T-helper 1 cell treated with Interleukin-12 subunit alpha and Interleukin-12 subunit beta and Interleukin-4 antibody, amounts not matched to agents 30 μg/mL and 1 μg/mL, for 36 hours (primary cell): ENCODE data around the gene RETN.
"Not testable (repeated sequence)": the region's sequence is repeated elsewhere in the genome, so short reads cannot be mapped to it uniquely, and the experiment has no call there.

ENCODE experiments used
- H3K27ac Mint-ChIP-seq: one replicate; pipeline ENCODE4 v1.8.0; 2021; ENCODE audit warnings: mild to moderate bottlenecking, mixed read lengths
- H3K27me3 Mint-ChIP-seq: one replicate; pipeline ENCODE4 v1.8.0; 2021; ENCODE audit warnings: low read depth, mixed read lengths
- H3K36me3 Mint-ChIP-seq: one replicate; pipeline ENCODE4 v1.8.0; 2021; ENCODE audit warnings: low read depth, mixed read lengths
- H3K4me1 Mint-ChIP-seq: one replicate; pipeline ENCODE4 v1.8.0; 2021; ENCODE audit warnings: low read depth, mixed read lengths
- H3K4me3 Mint-ChIP-seq: one replicate; pipeline ENCODE4 v1.8.0; 2021; ENCODE audit warnings: mild to moderate bottlenecking, moderate library complexity, mixed read lengths
- H3K9me3 Mint-ChIP-seq: one replicate; pipeline ENCODE4 v1.8.0; 2021; ENCODE audit warnings: mixed read lengths

RETN gene

DNA sequence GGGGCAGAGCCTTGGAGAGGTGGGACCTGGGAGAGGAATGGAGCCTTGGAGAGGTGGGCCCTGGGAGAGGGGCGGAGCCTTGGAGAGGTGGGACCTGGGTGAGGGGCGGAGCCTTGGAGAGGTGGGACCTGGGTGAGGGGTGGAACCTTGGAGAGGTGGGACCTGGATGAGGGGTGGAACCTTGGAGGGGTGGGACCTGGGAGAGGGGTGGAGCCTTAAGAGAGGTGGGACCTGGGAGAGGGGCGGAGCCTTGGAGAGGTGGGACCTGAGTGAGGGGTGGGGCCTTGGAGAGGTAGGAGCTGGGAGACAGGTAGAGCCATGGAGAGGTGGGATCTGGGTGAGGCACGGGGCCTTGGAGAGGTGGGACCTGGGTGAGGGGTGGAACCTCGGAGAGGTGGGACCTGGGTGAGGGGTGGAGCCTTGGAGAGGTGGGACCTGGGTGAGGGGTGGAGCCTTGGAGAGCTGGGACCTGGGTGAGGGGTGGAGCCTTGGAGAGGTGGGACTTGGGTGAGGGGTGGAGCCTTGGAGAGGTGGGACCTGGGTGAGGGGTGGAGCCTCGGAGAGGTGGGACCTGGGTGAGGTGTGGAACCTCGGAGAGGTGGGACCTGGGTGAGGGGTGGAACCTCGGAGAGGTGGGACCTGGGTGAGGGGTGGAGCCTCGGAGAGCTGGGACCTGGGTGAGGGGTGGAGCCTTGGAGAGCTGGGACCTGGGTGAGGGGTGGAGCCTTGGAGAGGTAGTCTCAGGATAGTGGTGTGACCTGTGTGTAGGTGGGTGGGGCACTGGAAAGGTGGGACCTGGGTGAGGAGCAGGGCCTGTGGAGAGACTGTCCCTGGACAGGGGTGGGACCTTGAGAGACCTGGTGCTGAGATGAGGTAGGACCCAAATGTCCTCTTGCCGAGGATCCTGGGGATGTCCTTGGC lies 25.0 kb upstream of the RETN start:
- not testable (repeated sequence) for H3K4me3 Mint-ChIP-seq, H3K9me3 Mint-ChIP-seq, H3K4me1 Mint-ChIP-seq, H3K27me3 Mint-ChIP-seq, H3K27ac Mint-ChIP-seq
- peaks cover 21% of the 10 kb centered on the region for H3K36me3 Mint-ChIP-seq

GRCh38 chr19:7644550-7644877 lies 24.3 kb upstream of the RETN start:
- Mint-ChIP-seq H3K9me3 (no peaks in the 10 kb centered on the region), H3K4me3 (no peak overlapping the region), H3K36me3 (peaks cover 21% of the 10 kb centered on the region), H3K27me3 (no peaks in the 10 kb centered on the region), H3K27ac (no peak overlapping the region), H3K4me1 (peaks cover 9% of the 10 kb centered on the region)

GRCh38 chr19:7645163-7645562 lies 23.7 kb upstream of the RETN start:
- H3K27me3 Mint-ChIP-seq: no peaks in the 10 kb centered on the region
- peaks cover 3% of the 10 kb centered on the region for H3K4me1 Mint-ChIP-seq
- H3K4me3 Mint-ChIP-seq: no peak overlapping the region
- no peak overlapping the region for H3K27ac Mint-ChIP-seq
- no peaks in the 10 kb centered on the region for H3K9me3 Mint-ChIP-seq
- H3K36me3 Mint-ChIP-seq: peaks cover 14% of the 10 kb centered on the region

DNA sequence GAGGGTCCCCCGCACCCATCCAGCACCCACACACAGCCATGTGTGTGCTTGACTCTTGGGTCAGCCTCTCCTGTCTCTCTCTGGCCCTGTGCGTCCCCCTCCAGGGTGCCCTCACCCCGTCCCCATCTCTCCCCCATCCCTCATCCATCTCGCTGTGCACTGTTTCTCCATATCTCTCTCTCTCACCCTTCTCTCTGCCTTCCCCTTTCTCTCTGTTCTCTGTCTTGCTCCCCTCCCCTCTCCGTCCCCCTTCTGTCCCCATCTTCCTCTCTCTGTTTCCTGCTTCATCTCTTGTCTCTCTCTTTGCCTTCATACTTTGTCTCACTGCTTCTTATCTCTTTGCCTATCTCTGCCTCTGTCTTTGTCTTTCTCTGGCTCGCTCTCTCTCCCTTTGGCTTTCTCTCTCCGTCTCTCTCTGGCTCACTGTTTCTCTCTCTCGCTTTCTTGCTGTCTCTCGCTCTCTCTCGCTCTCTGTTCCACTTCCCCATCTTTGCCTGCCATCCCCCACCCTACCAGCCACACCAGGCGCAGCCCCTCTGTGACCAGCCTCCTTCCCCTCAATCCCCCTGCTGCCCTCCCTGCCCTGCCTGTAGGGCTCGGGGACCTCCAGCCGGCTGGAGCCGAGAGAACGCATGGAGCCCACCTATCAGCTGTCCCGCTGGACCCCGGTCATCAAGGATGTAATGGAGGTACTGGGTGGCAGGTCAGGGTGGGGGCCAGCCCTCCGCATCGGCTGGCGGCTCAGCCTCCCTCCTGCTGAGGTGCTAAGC lies 23.0 kb upstream of the RETN start:
- Mint-ChIP-seq H3K9me3 (no peaks in the 10 kb centered on the region), H3K27me3 (no peaks in the 10 kb centered on the region), H3K36me3 (peaks cover 11% of the 10 kb centered on the region), H3K4me1 (no peaks in the 10 kb centered on the region), H3K4me3 (no peak overlapping the region), H3K27ac (no peak overlapping the region)

- H3K36me3 Mint-ChIP-seq: peaks cover 11% of the 10 kb centered on the region
- no peaks in the 10 kb centered on the region for H3K9me3 Mint-ChIP-seq
- no peak overlapping the region for H3K4me3 Mint-ChIP-seq
- H3K27ac Mint-ChIP-seq: no peak overlapping the region
- H3K27me3 Mint-ChIP-seq: no peaks in the 10 kb centered on the region
- H3K4me1 Mint-ChIP-seq: no peaks in the 10 kb centered on the region
Measured at GRCh38 chr19:7646426-7646700, 22.5 kb upstream of the RETN start.

DNA sequence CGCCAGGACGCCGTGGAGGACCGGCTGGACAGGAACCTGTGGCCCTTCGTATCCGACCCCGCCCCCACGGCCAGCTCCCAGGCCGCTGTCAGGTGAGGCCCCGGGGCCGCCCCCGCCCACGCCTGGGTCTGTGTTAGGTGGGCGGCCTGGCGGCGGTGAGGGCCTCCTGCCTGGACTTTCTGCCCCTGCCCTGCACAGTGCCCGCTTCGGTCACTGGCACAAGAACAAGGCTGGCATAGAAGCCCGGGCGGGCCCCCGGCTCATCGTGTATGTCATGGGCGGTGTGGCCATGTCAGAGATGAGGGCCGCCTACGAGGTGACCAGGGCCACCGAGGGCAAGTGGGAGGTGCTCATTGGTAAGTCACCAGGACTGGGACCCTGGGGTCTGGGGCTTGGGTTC lies 21.7 kb upstream of the RETN start:
- no peak overlapping the region for H3K4me3 Mint-ChIP-seq
- H3K27me3 Mint-ChIP-seq: peaks cover 3% of the 10 kb centered on the region
- H3K36me3 Mint-ChIP-seq: peaks cover 11% of the 10 kb centered on the region
- no peaks in the 10 kb centered on the region for H3K9me3 Mint-ChIP-seq
- no peak overlapping the region for H3K27ac Mint-ChIP-seq
- peaks cover 1% of the 10 kb centered on the region for H3K4me1 Mint-ChIP-seq

GRCh38 chr19:7648265-7649014 lies 20.4 kb upstream of the RETN start:
- H3K9me3 Mint-ChIP-seq: no peaks in the 10 kb centered on the region
- peaks cover 4% of the 10 kb centered on the region for H3K27me3 Mint-ChIP-seq
- no peak overlapping the region for H3K27ac Mint-ChIP-seq
- H3K4me1 Mint-ChIP-seq: peaks cover 7% of the 10 kb centered on the region
- peaks cover 8% of the 10 kb centered on the region for H3K36me3 Mint-ChIP-seq
- no peak overlapping the region for H3K4me3 Mint-ChIP-seq

DNA sequence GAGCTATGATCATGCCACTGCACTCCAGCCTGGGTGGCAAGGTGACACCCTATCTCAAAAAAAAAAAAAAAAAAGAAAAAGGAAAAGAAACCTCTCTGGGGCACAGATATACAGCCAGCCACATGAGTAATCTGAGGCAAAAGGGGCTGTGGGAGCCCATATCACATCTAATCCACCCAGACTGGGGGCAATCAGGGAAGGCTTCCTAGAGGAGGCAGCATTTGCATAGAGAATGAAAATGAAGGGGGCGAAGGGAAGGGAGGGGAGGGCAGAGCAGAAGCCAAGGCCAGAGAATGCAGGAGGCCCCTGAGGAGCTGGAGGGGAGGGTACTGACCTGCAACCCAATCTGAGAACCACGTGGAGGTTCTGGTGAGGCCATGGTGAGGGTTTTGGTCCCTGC lies 18.7 kb upstream of the RETN start:
- no peak overlapping the region for H3K4me3 Mint-ChIP-seq
- peaks cover 4% of the 10 kb centered on the region for H3K36me3 Mint-ChIP-seq
- H3K9me3 Mint-ChIP-seq: no peaks in the 10 kb centered on the region
- peaks cover 4% of the 10 kb centered on the region for H3K27me3 Mint-ChIP-seq
- H3K4me1 Mint-ChIP-seq: peaks cover 7% of the 10 kb centered on the region
- no peak overlapping the region for H3K27ac Mint-ChIP-seq

- no peaks in the 10 kb centered on the region for H3K36me3 Mint-ChIP-seq
- H3K27ac Mint-ChIP-seq: peak overlapping the region; percentile 76
- H3K27me3 Mint-ChIP-seq: peaks cover 4% of the 10 kb centered on the region
- peak overlapping the region; percentile 65 for H3K4me3 Mint-ChIP-seq
- peaks cover 12% of the 10 kb centered on the region for H3K4me1 Mint-ChIP-seq
- H3K9me3 Mint-ChIP-seq: no peaks in the 10 kb centered on the region
Measured at GRCh38 chr19:7652061-7652641, 16.7 kb upstream of the RETN start.

- peaks cover 19% of the 10 kb centered on the region for H3K4me1 Mint-ChIP-seq
- peaks cover 4% of the 10 kb centered on the region for H3K27me3 Mint-ChIP-seq
- H3K27ac Mint-ChIP-seq: no peak overlapping the region
Measured at GRCh38 chr19:7654401-7654800, 14.4 kb upstream of the RETN start.

GRCh38 chr19:7655581-7655980 lies 13.3 kb upstream of the RETN start:
- Mint-ChIP-seq H3K4me3 (no peak overlapping the region), H3K27ac (no peak overlapping the region), H3K4me1 (peaks cover 19% of the 10 kb centered on the region), H3K36me3 (no peaks in the 10 kb centered on the region), H3K27me3 (peaks cover 4% of the 10 kb centered on the region), H3K9me3 (no peaks in the 10 kb centered on the region)

More at GRCh38 chr19:7654401-7654800, 14.4 kb upstream of the RETN start:
- Mint-ChIP-seq H3K4me3 (no peak overlapping the region), H3K9me3 (no peaks in the 10 kb centered on the region), H3K36me3 (no peaks in the 10 kb centered on the region)

DNA sequence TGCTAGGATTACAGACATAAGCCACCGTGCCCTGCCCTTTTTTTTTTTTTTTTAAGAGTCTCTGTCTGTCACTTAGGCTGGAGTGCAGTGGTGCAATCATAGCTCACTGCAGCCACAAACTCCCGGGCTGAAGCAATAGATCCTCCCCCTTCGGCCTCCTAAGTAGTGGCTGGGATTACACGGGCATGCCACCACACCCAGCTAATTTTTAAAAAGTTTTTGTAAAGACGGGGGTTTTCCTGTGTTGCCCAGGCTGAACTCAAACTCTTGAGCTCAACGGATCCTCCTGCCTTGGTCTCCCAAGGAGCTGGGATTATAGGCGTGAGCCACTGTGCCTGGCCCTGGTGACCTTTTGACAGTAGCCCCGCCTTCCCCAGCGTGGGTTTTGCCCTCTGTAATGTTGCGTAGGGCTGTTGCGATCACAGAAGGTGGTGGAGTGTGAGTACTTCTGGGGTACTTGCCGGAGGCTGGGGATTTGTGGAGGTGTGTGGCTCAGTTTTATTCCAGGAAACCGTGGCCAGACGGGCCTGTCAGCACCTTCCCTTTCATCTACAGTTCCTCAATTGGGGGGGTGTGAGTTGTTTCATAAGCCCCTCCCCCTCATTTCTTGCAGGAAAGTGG lies 11.6 kb upstream of the RETN start:
- H3K27me3 Mint-ChIP-seq: peaks cover 3% of the 10 kb centered on the region
- H3K9me3 Mint-ChIP-seq: no peaks in the 10 kb centered on the region
- no peak overlapping the region for H3K4me3 Mint-ChIP-seq
- no peaks in the 10 kb centered on the region for H3K36me3 Mint-ChIP-seq
- H3K27ac Mint-ChIP-seq: no peak overlapping the region
- H3K4me1 Mint-ChIP-seq: peaks cover 17% of the 10 kb centered on the region

DNA sequence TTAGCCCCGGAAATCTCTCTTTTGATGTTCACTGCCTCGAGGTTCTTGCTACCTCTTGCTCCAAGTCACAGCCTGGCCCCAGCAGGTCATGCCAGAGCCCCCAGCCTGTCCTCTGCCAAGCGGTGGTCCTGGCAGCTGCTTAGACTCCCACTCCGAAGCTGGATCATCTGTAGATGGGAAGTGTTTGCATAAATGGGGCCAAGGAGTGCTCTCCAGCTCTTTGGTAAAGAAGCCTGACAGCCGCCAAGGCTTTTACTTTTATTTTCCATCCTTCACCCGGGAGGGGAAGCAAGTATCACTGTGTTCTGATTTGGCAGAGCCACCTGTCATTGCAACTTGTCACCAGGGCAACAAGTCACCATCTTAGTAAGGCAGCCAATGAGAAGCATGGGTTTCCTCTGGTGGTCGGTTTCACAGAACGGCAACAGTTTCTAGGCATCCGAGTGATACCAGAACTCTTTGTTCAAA lies 10.6 kb upstream of the RETN start:
- H3K4me3 Mint-ChIP-seq: peak overlapping the region; percentile 68
- peaks cover 12% of the 10 kb centered on the region for H3K4me1 Mint-ChIP-seq
- H3K27ac Mint-ChIP-seq: peak overlapping the region; percentile 57
- H3K36me3 Mint-ChIP-seq: no peaks in the 10 kb centered on the region
- H3K27me3 Mint-ChIP-seq: peaks cover 3% of the 10 kb centered on the region
- H3K9me3 Mint-ChIP-seq: no peaks in the 10 kb centered on the region
